ENCODE measurements around the gene DCLK1.

The DCLK1 gene

GRCh38 chr13:35817642-35818607, 313.3 kb downstream of the DCLK1 start:
- no peak for DNase-seq

- DNase-seq: no peak
Observed at GRCh38 chr13:35814605-35815011, 316.6 kb downstream of the DCLK1 start.

GRCh38 chr13:35812736-35813135, 318.4 kb downstream of the DCLK1 start:
- DNase-seq: no peak

GRCh38 chr13:35810321-35810720, 320.9 kb downstream of the DCLK1 start:
- no peak for DNase-seq

GRCh38 chr13:35808846-35809245, 322.3 kb downstream of the DCLK1 start:
- DNase-seq: no peak

- DNase-seq: no peak
Observed at GRCh38 chr13:35804901-35805300, 326.3 kb downstream of the DCLK1 start.

- DNase-seq: no peak
Observed at GRCh38 chr13:35797991-35798390, 333.2 kb downstream of the DCLK1 start.

GRCh38 chr13:35797244-35797643, 333.9 kb downstream of the DCLK1 start:
- no peak for DNase-seq

- no peak for DNase-seq
Observed at GRCh38 chr13:35796623-35797022, 334.6 kb downstream of the DCLK1 start.

- no peak for DNase-seq
Observed at GRCh38 chr13:35794734-35795389, 336.3 kb downstream of the DCLK1 start.

- no peak for DNase-seq
Observed at GRCh38 chr13:35793823-35794222, 337.4 kb downstream of the DCLK1 start.

GRCh38 chr13:35792911-35793310, 338.3 kb downstream of the DCLK1 start:
- DNase-seq: no peak

- no peak for DNase-seq
Observed at GRCh38 chr13:35792021-35792420, 339.2 kb downstream of the DCLK1 start.

GRCh38 chr13:35791184-35791851, 339.9 kb downstream of the DCLK1 start:
- no peak for DNase-seq

GRCh38 chr13:35789335-35790165, 341.6 kb downstream of the DCLK1 start:
- peak; percentile 2 to 27 for DNase-seq

- no peak for DNase-seq
Observed at GRCh38 chr13:35787937-35788336, 343.2 kb downstream of the DCLK1 start.

GRCh38 chr13:35785576-35786303, 345.4 kb downstream of the DCLK1 start:
- no peak for DNase-seq

- no peak for DNase-seq
Observed at GRCh38 chr13:35784286-35784951, 346.8 kb downstream of the DCLK1 start.

- DNase-seq: no peak
Observed at GRCh38 chr13:35782793-35783192, 348.4 kb downstream of the DCLK1 start.

GRCh38 chr13:35781036-35782000, 349.9 kb downstream of the DCLK1 start:
- DNase-seq: no peak
